ENCODE data around the gene CLIP2.

GRCh38 chr7:74424291-74424880 lies 135.2 kb downstream of the CLIP2 start:
- TF ChIP-seq POLR2A (IDR thresholded peaks at IDR 0.05; ENCODE audit: low read depth, low read length) (no peak), POLR2AphosphoS5 (IDR thresholded peaks at IDR 0.05; ENCODE audit: low read depth, low read length) (no peak), TAF1 (IDR thresholded peaks at IDR 0.05; ENCODE audit: borderline replicate concordance, low read depth, low read length) (no peak)

Measured in GM12892 (cell line).